NCI-H1694 treated with DMSO at 0.1 percent for 48 hours (cell line): Measurements from ENCODE around the gene HCN3.
A peak's percentile ranks its signal among the peaks of the same experiment; 100 is the strongest.
"Not testable (repeated sequence)": the region's sequence is repeated elsewhere in the genome, so short reads cannot be mapped to it uniquely, and the experiment has no call there.

Experiments
- DNase-seq: peaks from one replicate; lab custom pipeline; 2025; lab: John Stamatoyannopoulos, UW

HCN3 gene

DNA sequence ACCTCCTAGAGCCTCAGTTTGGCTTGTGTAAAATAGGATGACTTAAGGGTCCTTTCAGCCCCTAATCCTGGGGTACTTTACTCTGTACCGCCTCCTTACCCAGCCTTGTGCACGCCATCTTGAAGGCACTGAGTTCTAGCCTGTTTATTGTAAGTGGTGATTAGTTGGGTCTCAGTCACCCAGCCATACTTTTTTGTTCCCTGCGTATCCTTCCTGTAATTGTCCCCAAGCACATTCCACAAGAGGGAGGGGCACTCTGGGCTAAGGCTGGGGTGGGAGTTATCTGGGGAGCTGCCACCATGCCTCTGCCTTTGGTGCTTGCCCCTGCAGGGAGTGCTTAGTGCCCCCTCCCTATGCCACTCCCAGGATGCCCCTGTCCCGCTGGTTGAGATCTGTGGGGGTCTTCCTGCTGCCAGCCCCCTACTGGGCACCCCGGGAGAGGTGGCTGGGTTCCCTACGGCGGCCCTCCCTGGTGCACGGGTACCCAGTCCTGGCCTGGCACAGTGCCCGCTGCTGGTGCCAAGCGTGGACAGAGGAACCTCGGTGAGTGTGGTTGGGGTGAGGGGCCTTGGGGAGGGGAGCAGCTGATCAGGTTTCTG is 32.3 kb downstream of the HCN3 start:
- DNase-seq, result no peak

DNA sequence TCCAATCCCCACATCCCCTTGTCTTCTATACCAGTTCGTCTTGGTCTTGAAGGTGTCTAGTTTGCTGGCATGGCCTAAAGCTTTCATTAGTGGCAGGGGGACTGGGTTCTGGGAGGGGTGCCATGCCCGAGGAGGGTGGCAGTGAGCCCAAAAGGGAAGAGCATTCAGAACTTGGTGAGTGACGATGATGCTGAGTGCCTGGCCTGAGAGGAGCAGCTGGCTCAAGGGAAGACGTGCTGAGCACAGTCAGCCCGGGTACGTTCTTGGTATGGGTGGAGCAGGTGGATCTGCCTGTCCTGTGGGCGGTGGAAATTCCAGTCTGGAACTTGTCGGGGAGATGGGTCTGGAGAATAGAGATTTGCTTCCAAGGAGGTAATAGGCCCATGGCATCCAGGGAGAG is 36.0 kb downstream of the HCN3 start:
- no peak for DNase-seq

- DNase-seq, result no peak
Measured at GRCh38 chr1:155316922-155317321, 39.7 kb downstream of the HCN3 start.

GRCh38 chr1:155318082-155318481 is 40.8 kb downstream of the HCN3 start:
- DNase-seq, result no peak

- no peak for DNase-seq
Measured at GRCh38 chr1:155319536-155319935, 42.3 kb downstream of the HCN3 start.

- DNase-seq, result no peak
Measured at GRCh38 chr1:155320252-155320651, 43.0 kb downstream of the HCN3 start.

DNA sequence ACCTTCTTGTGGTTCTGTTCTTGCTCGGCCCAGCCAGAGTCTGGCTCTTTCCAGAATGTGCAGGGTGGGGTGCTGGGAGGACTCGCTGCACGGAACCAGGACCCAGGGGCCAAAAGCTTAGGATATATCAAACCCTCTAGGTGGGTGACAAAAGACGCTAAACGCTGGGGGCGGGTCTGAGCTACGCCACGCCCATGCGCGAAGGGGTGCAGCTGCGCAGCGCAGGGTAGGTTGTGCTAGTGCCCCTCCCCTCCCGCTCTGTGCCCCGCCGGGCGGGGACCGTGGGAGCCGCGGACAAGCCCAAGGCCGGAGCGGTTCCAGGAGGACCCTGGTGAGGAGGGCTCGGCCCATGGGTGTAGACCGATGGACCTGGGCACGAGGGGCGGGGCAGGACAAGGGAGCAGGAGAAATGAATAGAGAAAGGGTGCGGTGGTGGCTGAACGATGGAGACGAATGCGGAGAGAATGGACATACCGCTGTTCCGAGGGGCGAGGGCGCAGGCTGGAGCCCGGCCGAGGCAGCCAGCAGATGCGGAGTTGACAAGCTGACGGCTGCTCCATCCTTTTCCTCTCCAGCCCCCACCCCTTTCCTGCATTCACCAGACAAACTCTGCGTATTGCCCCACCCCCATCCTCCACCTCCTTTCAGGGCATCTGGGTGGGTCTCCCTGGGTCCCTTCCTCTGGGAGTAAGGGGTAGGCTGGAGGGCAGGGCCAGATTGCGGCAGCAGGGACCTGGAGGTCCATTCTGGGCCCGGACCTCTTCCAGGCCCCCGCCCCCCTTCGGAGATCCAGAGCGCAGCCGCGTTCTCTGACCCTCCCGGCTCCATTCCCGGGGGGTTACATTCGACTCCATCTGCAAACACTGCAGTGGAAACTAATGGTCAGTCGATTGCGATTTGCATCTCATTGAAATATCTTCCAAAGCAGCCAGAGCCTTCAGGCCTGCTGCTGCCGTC is 43.7 kb downstream of the HCN3 start, which contains the start of gene RUSC1:
TSS of gene RUSC1 (plus strand) at position 234 of the 957 bp plus-strand sequence. CDS start 880 bp downstream, outside the sequence.
- no peak for DNase-seq

GRCh38 chr1:155321639-155322503 is 44.6 kb downstream of the HCN3 start:
- DNase-seq, result no peak

- peak; percentile 29 for DNase-seq
Measured at GRCh38 chr1:155322571-155322952, 45.3 kb downstream of the HCN3 start.

GRCh38 chr1:155322953-155323728 is 45.9 kb downstream of the HCN3 start:
- DNase-seq, result peak; percentile 89

- DNase-seq, result peak; percentile 87
Measured at GRCh38 chr1:155323729-155324036, 46.4 kb downstream of the HCN3 start.

- peak; percentile 98 for DNase-seq
Measured at GRCh38 chr1:155324037-155324716, 46.9 kb downstream of the HCN3 start.

DNA sequence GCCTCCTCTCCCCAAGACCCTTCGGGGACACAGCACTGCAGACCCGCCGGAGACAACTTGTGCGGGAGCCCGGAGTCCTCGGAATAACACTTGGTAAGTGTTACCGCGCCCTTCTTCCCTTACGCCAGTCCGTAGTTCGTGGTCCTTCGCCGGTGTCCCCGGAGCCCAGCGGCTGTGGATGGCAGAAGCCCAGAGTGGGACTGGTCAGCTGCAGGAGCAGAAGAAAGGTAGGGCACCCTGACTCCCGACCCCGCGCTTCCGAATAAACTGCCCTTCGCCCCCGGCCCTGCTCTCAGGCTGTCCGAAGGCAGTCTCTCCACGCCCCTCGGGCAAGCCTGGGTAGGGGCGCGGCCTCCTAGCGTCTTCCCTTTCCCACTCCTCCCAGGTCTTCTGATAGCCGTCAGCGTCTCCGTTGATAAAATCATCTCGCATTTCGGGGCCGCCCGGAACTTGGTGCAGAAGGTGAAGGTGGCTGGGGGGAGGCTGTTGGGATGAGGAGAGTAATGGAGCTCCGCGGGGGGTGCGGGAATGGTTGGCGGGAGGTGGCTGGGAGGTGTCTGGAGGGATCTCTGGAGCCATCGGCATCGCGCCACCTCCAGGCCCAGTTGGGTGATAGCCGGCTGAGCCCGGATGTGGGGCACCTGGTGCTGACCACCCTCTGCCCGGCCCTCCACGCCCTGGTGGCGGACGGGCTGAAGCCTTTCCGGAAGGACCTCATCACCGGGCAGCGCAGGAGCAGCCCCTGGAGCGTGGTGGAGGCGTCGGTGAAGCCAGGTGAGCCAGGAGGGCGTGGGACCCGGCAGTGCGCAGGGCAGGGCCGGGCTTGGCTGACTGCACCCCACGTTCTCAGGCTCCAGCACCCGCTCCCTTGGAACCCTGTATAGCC is 47.7 kb downstream of the HCN3 start:
- peak; percentile 51 for DNase-seq

- DNase-seq, result no peak
Measured at GRCh38 chr1:155325603-155325893, 48.3 kb downstream of the HCN3 start.

GRCh38 chr1:155326020-155326526 is 48.8 kb downstream of the HCN3 start:
- no peak for DNase-seq

- no peak for DNase-seq
Measured at GRCh38 chr1:155326631-155327037, 49.4 kb downstream of the HCN3 start.

GRCh38 chr1:155327981-155328380 is 50.7 kb downstream of the HCN3 start:
- DNase-seq, result no peak

- not testable (repeated sequence) for DNase-seq
Measured at GRCh38 chr1:155328856-155329255, 51.6 kb downstream of the HCN3 start.

DNA sequence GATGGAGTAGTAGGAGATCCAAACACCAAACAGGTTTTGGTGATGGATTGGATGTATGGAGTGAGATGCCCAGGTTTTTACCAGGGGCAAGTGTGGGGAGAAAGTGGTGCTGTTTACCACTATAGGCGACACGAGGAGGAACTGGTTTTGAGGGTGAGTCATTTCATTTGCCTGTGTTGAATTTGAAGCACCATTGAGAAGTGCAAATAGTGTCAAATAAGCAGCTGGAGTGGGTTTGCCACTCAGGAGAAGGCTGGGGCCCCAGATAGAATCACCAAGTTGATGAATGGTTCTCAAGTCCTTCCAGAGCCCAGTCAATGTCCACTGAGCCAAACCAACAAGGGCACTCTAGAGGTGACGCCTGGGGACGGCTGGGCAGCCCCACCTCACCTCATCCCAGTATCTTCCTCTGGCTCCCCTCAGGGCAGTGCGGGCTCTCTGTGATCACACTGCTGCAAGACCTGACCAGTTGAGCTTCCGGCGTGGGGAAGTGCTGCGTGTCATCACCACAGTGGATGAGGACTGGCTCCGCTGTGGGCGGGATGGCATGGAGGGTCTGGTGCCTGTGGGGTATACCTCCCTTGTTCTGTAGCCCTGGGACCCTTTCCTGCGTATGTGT is 52.8 kb downstream of the HCN3 start:
- DNase-seq, result no peak

- DNase-seq, result no peak
Measured at GRCh38 chr1:155334962-155335361, 57.7 kb downstream of the HCN3 start.
